Mesendoderm (in vitro differentiated cells): Measurements from ENCODE around the gene KDM4B.

Experiments used
- DNase-seq: peaks from one replicate; pipeline ENCODE4 v3.0.0; 2013
- H2AK5ac ChIP-seq: 2 replicates; pipeline ENCODE4 v1.6.1; 2013; ENCODE audit warnings: low read length, inconsistent platforms
- H2BK120ac ChIP-seq: 2 replicates; pipeline ENCODE4 v1.6.1; 2013; ENCODE audit warnings: low read depth, mild to moderate bottlenecking, low read length, moderate library complexity, mixed read lengths
- H2BK15ac ChIP-seq: replicated peaks from 2 replicates; pipeline ENCODE4 v1.6.1; 2013; ENCODE audit warnings: low read depth, mild to moderate bottlenecking, moderate library complexity
- H2BK5ac ChIP-seq: 2 replicates; pipeline ENCODE4 v1.6.1; 2013; ENCODE audit warnings: low read length, inconsistent platforms
- H3K18ac ChIP-seq: 2 replicates; pipeline ENCODE4 v1.6.1; 2013; ENCODE audit warnings: mild to moderate bottlenecking, low read length, mixed read lengths
- H3K23ac ChIP-seq: one replicate; pipeline ENCODE4 v1.6.1; 2013; ENCODE audit warnings: low read length
- H3K27ac ChIP-seq: 2 replicates; pipeline ENCODE4 v1.5.1; 2013; ENCODE audit warnings: low read depth, mild to moderate bottlenecking, inconsistent platforms, low read length, moderate library complexity
- H3K27me3 ChIP-seq: 2 replicates; pipeline ENCODE4 v1.6.1; 2013; ENCODE audit warnings: low read length, control low read depth, mild to moderate bottlenecking, inconsistent platforms; ENCODE audit not compliant: insufficient read depth, poor library complexity
- H3K36me3 ChIP-seq: 2 replicates; pipeline ENCODE4 v1.6.1; 2013; ENCODE audit warnings: low read length, inconsistent platforms; ENCODE audit not compliant: control insufficient read depth, insufficient read depth
- H3K4ac ChIP-seq: one replicate; pipeline ENCODE4 v1.6.1; 2013; ENCODE audit warnings: low read depth, mild to moderate bottlenecking, low read length, moderate library complexity
- H3K4me1 ChIP-seq: 2 replicates; pipeline ENCODE4 v1.6.1; 2013; ENCODE audit warnings: low read depth, low read length, inconsistent platforms; ENCODE audit not compliant: control insufficient read depth
- H3K4me2 ChIP-seq: 2 replicates; pipeline ENCODE4 v1.6.1; 2013; ENCODE audit warnings: low read length
- H3K4me3 ChIP-seq: 2 replicates; pipeline ENCODE4 v1.5.1; 2013; ENCODE audit warnings: mild to moderate bottlenecking, low read length
- H3K56ac ChIP-seq: one replicate; pipeline ENCODE4 v1.6.1; 2013; ENCODE audit warnings: low read length
- H3K79me1 ChIP-seq: 2 replicates; pipeline ENCODE4 v1.6.1; 2013; ENCODE audit warnings: low read length, inconsistent platforms
- H3K79me2 ChIP-seq: 2 replicates; pipeline ENCODE4 v1.6.1; 2013; ENCODE audit warnings: mild to moderate bottlenecking, low read length; ENCODE audit not compliant: control insufficient read depth, insufficient read depth
- H3K9ac ChIP-seq: 2 replicates; pipeline ENCODE4 v1.6.1; 2013; ENCODE audit warnings: low read length, inconsistent platforms
- H4K5ac ChIP-seq: one replicate; pipeline ENCODE4 v1.6.1; 2013; ENCODE audit warnings: low read length
- H4K8ac ChIP-seq: one replicate; pipeline ENCODE4 v1.6.1; 2013; ENCODE audit warnings: low read depth, mild to moderate bottlenecking, control low read depth, low read length, moderate library complexity
- WGBS: extraction: QIAGEN DNeasy Blood & Tissue Kit; methylation state at CpG from one replicate; pipeline ENCODE4 v1.1.7; 2013; ENCODE audit warnings: low lambda C conversion rate, missing lambda C conversion rate; ENCODE audit not compliant: insufficient coverage; ENCODE audit errors: extremely low coverage; 5-methylcytosine and 5-hydroxymethylcytosine counted together

The KDM4B gene

GRCh38 chr19:5188548-5189317, 219.8 kb downstream of the KDM4B start:
- no peak overlapping the region for H2BK5ac ChIP-seq
- no peaks in the 10 kb centered on the region for H3K79me2 ChIP-seq
- no peak overlapping the region for H2AK5ac ChIP-seq
- no peak overlapping the region for H3K9ac ChIP-seq
- no peak for DNase-seq
- H3K27ac ChIP-seq = no peak overlapping the region
- no peak overlapping the region for H3K18ac ChIP-seq
- no peak overlapping the region for H4K8ac ChIP-seq
- H3K23ac ChIP-seq = no peak overlapping the region
- H3K4ac ChIP-seq = no peak overlapping the region
- peaks cover 3% of the 10 kb centered on the region for H3K4me1 ChIP-seq
- no peaks in the 10 kb centered on the region for H3K36me3 ChIP-seq
- no peak overlapping the region for H2BK15ac ChIP-seq
- H3K27me3 ChIP-seq = no peaks in the 10 kb centered on the region
- WGBS = no CpG with 5 or more reads among the region's 19 CpGs
- no peak overlapping the region for H3K56ac ChIP-seq
- H2BK120ac ChIP-seq = no peak overlapping the region
- no peak overlapping the region for H3K4me2 ChIP-seq
- H3K4me3 ChIP-seq = no peak overlapping the region
- H4K5ac ChIP-seq = no peak overlapping the region
- no peaks in the 10 kb centered on the region for H3K79me1 ChIP-seq

DNA sequence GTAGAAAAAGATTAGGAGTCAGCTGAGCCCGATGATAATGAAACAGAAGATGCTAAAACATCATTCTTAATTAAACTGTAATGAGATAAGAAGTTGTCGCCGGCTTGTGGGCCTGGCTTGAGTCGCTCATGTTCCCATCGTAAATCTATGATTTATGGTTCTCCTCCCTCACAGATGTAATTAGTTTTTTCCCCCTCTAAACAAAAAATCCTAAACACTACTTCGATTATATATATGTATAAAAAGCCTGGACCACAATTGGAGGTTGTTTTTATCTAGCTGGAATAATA, 220.3 kb downstream of the KDM4B start:
- WGBS = no CpG with 5 or more reads among the region's 6 CpGs
- Histone ChIP-seq H3K27ac (no peak overlapping the region), H2BK15ac (no peak overlapping the region)

GRCh38 chr19:5191091-5191490, 222.2 kb downstream of the KDM4B start:
- Histone ChIP-seq H3K56ac (no peak overlapping the region), H3K79me1 (no peaks in the 10 kb centered on the region), H3K18ac (no peak overlapping the region), H2BK5ac (no peak overlapping the region), H3K36me3 (no peaks in the 10 kb centered on the region), H4K8ac (no peak overlapping the region), H3K4ac (no peak overlapping the region), H3K79me2 (no peaks in the 10 kb centered on the region), H3K23ac (no peak overlapping the region), H3K27ac (no peak overlapping the region), H3K9ac (no peak overlapping the region), H2BK120ac (no peak overlapping the region), H3K4me1 (peaks cover 3% of the 10 kb centered on the region), H3K27me3 (no peaks in the 10 kb centered on the region), H2AK5ac (no peak overlapping the region), H2BK15ac (no peak overlapping the region), H3K4me3 (no peak overlapping the region), H3K4me2 (no peak overlapping the region), H4K5ac (no peak overlapping the region)
- peak; percentile 52 for DNase-seq
- WGBS = no CpG with 5 or more reads among the region's 5 CpGs

More for the DNA sequence above, 220.3 kb downstream of the KDM4B start:
- Histone ChIP-seq H3K27me3 (no peaks in the 10 kb centered on the region), H2BK5ac (no peak overlapping the region), H3K9ac (no peak overlapping the region), H3K4ac (no peak overlapping the region), H3K18ac (no peak overlapping the region), H3K4me1 (peaks cover 3% of the 10 kb centered on the region), H3K56ac (no peak overlapping the region), H3K79me2 (no peaks in the 10 kb centered on the region), H3K4me2 (no peak overlapping the region), H4K8ac (no peak overlapping the region), H3K23ac (no peak overlapping the region), H2BK120ac (no peak overlapping the region), H4K5ac (no peak overlapping the region), H3K4me3 (no peak overlapping the region), H2AK5ac (no peak overlapping the region), H3K79me1 (no peaks in the 10 kb centered on the region), H3K36me3 (no peaks in the 10 kb centered on the region)
- DNase-seq = no peak

GRCh38 chr19:5192568-5192967, 223.7 kb downstream of the KDM4B start:
- H3K27ac ChIP-seq = no peak overlapping the region

DNA sequence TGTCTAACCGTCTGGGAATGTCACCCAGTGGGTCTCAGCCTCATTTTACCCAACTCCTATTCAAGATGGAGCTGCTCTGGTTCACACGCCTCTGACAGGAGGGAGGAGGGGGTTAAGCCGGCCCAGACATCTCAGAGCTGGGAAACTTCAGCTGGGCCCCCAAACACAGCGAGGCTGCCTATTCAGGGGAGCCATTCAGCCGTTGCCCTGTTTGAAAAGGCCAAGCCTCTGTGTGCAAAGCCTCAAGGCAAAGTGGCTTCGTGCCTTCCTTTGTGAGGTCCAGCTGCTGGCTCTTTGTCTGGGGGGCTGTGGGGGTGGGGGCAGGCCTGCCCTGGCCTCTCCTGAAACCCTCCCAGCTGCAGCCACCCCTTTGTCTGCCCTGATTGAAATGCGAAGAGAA, 224.3 kb downstream of the KDM4B start:
- Histone ChIP-seq H3K27me3 (no peaks in the 10 kb centered on the region), H3K79me1 (no peaks in the 10 kb centered on the region), H4K5ac (no peak overlapping the region), H3K4me1 (peaks cover 3% of the 10 kb centered on the region), H2BK5ac (no peak overlapping the region), H3K18ac (no peak overlapping the region), H3K4ac (no peak overlapping the region), H2AK5ac (no peak overlapping the region), H3K23ac (no peak overlapping the region), H3K27ac (no peak overlapping the region), H4K8ac (no peak overlapping the region), H3K79me2 (no peaks in the 10 kb centered on the region), H3K36me3 (no peaks in the 10 kb centered on the region), H3K9ac (peak overlapping the region; percentile 16), H3K4me2 (no peak overlapping the region), H2BK120ac (no peak overlapping the region), H3K4me3 (no peak overlapping the region), H3K56ac (peak overlapping the region; percentile 42), H2BK15ac (no peak overlapping the region)
- DNase-seq = peak; percentile 37
- no CpG with 5 or more reads among the region's 7 CpGs for WGBS

More at GRCh38 chr19:5192568-5192967, 223.7 kb downstream of the KDM4B start:
- Histone ChIP-seq H3K9ac (no peak overlapping the region), H2BK120ac (no peak overlapping the region), H3K4me3 (no peak overlapping the region), H3K4ac (no peak overlapping the region), H3K36me3 (no peaks in the 10 kb centered on the region), H2BK5ac (no peak overlapping the region), H3K79me2 (no peaks in the 10 kb centered on the region), H3K4me2 (no peak overlapping the region), H3K56ac (no peak overlapping the region), H3K27me3 (no peaks in the 10 kb centered on the region), H2AK5ac (no peak overlapping the region), H3K18ac (no peak overlapping the region), H3K23ac (no peak overlapping the region), H4K5ac (no peak overlapping the region), H3K79me1 (no peaks in the 10 kb centered on the region), H3K4me1 (peaks cover 3% of the 10 kb centered on the region), H4K8ac (no peak overlapping the region), H2BK15ac (no peak overlapping the region)
- no CpG with 5 or more reads among the region's 5 CpGs for WGBS
- DNase-seq = peak; percentile 47

DNA sequence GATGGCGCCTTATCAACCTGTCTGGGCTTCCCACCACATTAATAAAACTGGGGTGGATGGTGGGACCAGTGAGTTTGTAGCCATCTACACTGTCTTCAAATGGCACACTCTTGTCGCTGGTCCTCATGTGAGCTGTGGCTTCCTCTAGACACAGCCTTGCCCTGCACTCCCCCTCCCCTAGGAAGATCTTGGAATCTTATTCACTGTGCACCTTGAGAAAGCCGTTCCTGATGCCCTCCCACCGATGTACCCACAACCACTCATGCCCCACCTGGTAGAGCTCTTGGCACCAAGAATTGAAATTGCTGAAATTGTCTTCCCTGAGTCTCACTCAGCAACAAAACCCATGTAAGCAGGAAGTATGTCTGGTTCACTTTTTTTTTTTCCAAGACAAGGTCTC, 225.7 kb downstream of the KDM4B start:
- Histone ChIP-seq H3K4me1 (peaks cover 3% of the 10 kb centered on the region), H3K18ac (no peak overlapping the region), H3K23ac (no peak overlapping the region), H2AK5ac (no peak overlapping the region), H3K27me3 (no peaks in the 10 kb centered on the region), H4K5ac (no peak overlapping the region), H3K79me1 (no peaks in the 10 kb centered on the region), H2BK15ac (no peak overlapping the region), H2BK120ac (no peak overlapping the region), H3K4me2 (no peak overlapping the region), H3K36me3 (no peaks in the 10 kb centered on the region), H3K27ac (no peak overlapping the region), H2BK5ac (no peak overlapping the region), H3K9ac (no peak overlapping the region), H3K4ac (no peak overlapping the region), H3K56ac (no peak overlapping the region), H3K4me3 (no peak overlapping the region), H4K8ac (no peak overlapping the region), H3K79me2 (no peaks in the 10 kb centered on the region)
- DNase-seq = no peak
- no CpG with 5 or more reads among the region's 4 CpGs for WGBS
